Prostate gland (tissue), 2 donors: ENCODE results near the gene ZNF148.

ENCODE experiments used
- POLR2A ChIP-seq: fragments of 450-650 bp; IDR thresholded peaks from one replicate; pipeline ENCODE4 v1.6.1; 2016; ENCODE audit warnings: antibody characterized with exemption, mild to moderate bottlenecking
- POLR2AphosphoS5 ChIP-seq: sonication (generic); formaldehyde crosslinking; IDR thresholded peaks from one replicate; pipeline ENCODE4 v1.6.1; 2017; ENCODE audit warnings: antibody characterized with exemption
- TF ChIP-seq, protein P1 (sequence below), 4 experiments: fragments of 200-600 bp in 2 of 4; fragments of 450-650 bp in 2 of 4; sonication (generic) in 2 of 4; IDR thresholded peaks; 1 replicate in 3 of 4; 2 replicates in 1 of 4; pipeline ENCODE4 v1.5.1; 2016 to 2019; ENCODE audit warnings: antibody characterized with exemption in 4 of 4, mild to moderate bottlenecking in 2 of 4, moderate library complexity in 2 of 4

DNA sequence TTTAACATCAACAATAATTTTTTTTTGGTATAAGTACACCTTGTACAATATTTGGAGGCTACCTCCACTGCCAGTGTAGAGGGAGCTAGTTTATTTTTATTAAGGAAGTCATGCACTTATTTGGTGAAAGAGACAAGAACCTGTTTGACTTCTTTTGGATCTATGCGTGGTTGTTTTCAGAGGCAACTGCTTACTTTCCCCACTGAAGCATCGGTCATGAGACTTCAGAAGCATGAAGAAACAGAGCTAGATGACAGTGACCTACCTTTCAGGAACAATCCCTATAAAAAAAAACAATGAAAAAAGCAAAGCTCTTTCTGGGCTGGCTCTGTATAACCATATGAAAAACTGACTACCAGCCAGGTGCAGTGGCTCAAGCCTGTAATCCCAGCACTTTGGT is 20.0 kb upstream of the ZNF148 start:
- TF ChIP-seq, protein P1, sequence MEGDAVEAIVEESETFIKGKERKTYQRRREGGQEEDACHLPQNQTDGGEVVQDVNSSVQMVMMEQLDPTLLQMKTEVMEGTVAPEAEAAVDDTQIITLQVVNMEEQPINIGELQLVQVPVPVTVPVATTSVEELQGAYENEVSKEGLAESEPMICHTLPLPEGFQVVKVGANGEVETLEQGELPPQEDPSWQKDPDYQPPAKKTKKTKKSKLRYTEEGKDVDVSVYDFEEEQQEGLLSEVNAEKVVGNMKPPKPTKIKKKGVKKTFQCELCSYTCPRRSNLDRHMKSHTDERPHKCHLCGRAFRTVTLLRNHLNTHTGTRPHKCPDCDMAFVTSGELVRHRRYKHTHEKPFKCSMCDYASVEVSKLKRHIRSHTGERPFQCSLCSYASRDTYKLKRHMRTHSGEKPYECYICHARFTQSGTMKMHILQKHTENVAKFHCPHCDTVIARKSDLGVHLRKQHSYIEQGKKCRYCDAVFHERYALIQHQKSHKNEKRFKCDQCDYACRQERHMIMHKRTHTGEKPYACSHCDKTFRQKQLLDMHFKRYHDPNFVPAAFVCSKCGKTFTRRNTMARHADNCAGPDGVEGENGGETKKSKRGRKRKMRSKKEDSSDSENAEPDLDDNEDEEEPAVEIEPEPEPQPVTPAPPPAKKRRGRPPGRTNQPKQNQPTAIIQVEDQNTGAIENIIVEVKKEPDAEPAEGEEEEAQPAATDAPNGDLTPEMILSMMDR (IDR thresholded peaks at IDR 0.05) = no peak
- no peak for TF ChIP-seq POLR2A
- peak; percentile 86 for TF ChIP-seq POLR2AphosphoS5
